ENCODE measurements around the gene COPRS. TPM values are rescaled to one million over a fixed set of nuclear protein-coding genes. Genes with fewer than 3 reads are reported as not detected.

Gene COPRS
- polyA plus RNA-seq, 3 donors = 11.7 to 40.0 (median 38.9) TPM

DNA sequence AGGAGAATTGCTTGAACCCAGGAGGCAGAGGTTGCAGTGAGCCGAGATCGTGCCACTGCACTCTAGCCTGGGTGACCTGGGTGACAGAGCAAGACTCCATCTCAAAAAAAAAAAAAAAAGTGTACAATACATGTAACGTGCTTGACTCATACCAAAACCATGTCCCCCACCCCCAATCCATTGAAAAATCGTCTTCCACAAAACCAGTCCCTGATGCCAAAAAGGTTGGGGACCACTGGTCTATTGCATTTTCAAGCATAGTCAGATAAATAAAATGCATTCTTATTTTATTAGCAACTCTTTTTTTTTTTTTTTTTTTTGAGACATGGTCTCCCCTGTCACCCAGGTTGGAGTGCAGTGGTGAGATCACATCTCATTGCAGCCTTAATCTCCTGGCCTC lies 52.1 kb downstream of the COPRS start:
- H3K36me3 ChIP-seq (replicated peaks in 1 of 2; ENCODE audit: control insufficient read depth in 1 of 2, insufficient read depth in 2 of 2, low read length in 2 of 2) = no peaks in the 10 kb centered on the region
- no peak overlapping the region for H3K9ac ChIP-seq (ENCODE audit: insufficient read depth, low read length, poor library complexity, severe bottlenecking)
- Mint-ChIP-seq H3K4me1 (peaks cover 20% of the 10 kb centered on the region), H3K4me3 (no peak overlapping the region), H3K9me3 (peaks cover 0 to 3% (median 0%) of the 10 kb centered on the region in 7 donors), H3K36me3 (no peaks in the 10 kb centered on the region), H3K27me3 (ENCODE audit: low read depth in 3 of 3) (peaks cover 1 to 3% (median 2%) of the 10 kb centered on the region in 3 donors), H3K27ac (peak overlapping the region in 1 of 7 donors; percentile 72)
- H3K79me2 ChIP-seq (ENCODE audit: insufficient read depth, low read length) = no peaks in the 10 kb centered on the region
- no peak overlapping the region for H3K4me2 ChIP-seq (replicated peaks; ENCODE audit: extremely low read depth, low read length, poor library complexity, severe bottlenecking)
- intact Hi-C loops (cut with micrococcal nuclease) = no loop called here
- TF ChIP-seq, protein P1, sequence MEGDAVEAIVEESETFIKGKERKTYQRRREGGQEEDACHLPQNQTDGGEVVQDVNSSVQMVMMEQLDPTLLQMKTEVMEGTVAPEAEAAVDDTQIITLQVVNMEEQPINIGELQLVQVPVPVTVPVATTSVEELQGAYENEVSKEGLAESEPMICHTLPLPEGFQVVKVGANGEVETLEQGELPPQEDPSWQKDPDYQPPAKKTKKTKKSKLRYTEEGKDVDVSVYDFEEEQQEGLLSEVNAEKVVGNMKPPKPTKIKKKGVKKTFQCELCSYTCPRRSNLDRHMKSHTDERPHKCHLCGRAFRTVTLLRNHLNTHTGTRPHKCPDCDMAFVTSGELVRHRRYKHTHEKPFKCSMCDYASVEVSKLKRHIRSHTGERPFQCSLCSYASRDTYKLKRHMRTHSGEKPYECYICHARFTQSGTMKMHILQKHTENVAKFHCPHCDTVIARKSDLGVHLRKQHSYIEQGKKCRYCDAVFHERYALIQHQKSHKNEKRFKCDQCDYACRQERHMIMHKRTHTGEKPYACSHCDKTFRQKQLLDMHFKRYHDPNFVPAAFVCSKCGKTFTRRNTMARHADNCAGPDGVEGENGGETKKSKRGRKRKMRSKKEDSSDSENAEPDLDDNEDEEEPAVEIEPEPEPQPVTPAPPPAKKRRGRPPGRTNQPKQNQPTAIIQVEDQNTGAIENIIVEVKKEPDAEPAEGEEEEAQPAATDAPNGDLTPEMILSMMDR (IDR thresholded peaks at IDR 0.05) = no peak
- H4K20me1 ChIP-seq (ENCODE audit: insufficient read depth, low read length) = no peaks in the 10 kb centered on the region
- H3K4me3 ChIP-seq (replicated peaks in 1 of 3; ENCODE audit: low read depth in 2 of 3, low read length in 3 of 3) = no peak overlapping the region
- H3K9me3 ChIP-seq (replicated peaks in 1 of 2; ENCODE audit: control insufficient read depth in 1 of 2, insufficient read depth in 1 of 2, low read length in 2 of 2) = no peaks in the 10 kb centered on the region
- H3K27ac ChIP-seq (ENCODE audit: low read depth in 1 of 2, low read length in 2 of 2) = no peak overlapping the region
- no peaks in the 10 kb centered on the region for H3K27me3 ChIP-seq (ENCODE audit: control insufficient read depth in 2 of 2, insufficient read depth in 2 of 2, low read length in 2 of 2)
- DNase-seq = no peak
- WGBS (ENCODE audit: insufficient coverage) = 100% methylated on average over 2 of the region's 4 CpGs
- no peak overlapping the region for H2AFZ ChIP-seq (ENCODE audit: insufficient read depth, low read depth, low read length, poor library complexity, severe bottlenecking)
- peaks cover 14 to 16% of the 10 kb centered on the region in 2 donors for H3K4me1 ChIP-seq (ENCODE audit: control insufficient read depth in 1 of 2, insufficient read depth in 2 of 2, low read length in 2 of 2)

DNA sequence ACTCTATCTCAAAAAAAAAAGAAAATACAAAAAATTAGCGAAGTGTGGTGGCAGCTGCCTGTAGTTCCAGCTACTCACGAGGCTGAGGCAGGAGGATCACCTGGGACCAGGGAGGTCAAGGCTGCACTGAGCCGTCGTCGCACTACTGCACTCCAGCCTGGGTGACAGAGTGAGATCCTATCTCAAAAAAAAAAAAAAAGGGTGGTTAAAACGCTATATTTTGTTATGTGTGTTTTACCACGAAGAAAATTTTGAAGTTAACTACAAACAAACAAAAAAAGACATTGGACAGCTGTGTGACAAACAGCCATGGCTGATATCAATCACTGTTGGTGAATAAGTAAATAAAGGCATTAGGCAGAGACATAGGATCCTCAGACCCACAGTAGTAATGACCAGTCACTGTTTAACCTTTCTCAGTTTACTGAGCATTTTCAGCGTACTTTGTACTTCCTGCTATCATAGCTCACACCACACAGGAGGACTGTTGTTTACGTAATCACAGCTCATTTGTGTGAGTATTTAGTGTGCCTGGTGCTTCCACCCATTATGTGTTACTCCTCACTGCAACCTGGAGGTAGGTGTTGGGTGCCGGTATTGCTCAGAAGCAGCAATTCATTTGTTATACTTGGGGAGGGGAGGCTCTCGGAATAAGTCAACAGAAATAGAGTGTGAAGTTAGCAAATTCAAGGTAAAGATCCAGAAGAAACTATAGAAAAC lies 55.4 kb downstream of the COPRS start:
- no peak overlapping the region for H3K4me2 ChIP-seq (replicated peaks; ENCODE audit: extremely low read depth, low read length, poor library complexity, severe bottlenecking)
- H3K79me2 ChIP-seq (ENCODE audit: insufficient read depth, low read length) = no peaks in the 10 kb centered on the region
- H3K4me1 Mint-ChIP-seq = peaks cover 16% of the 10 kb centered on the region
- WGBS (ENCODE audit: insufficient coverage) = no CpG with 5 or more reads among the region's 11 CpGs
- no peaks in the 10 kb centered on the region for H3K27me3 ChIP-seq (ENCODE audit: control insufficient read depth in 2 of 2, insufficient read depth in 2 of 2, low read length in 2 of 2)
- TF ChIP-seq, protein P1 (IDR thresholded peaks at IDR 0.05) = no peak
- H3K27ac Mint-ChIP-seq = peak overlapping the region in 2 of 7 donors; percentile 41 to 48
- H3K27ac ChIP-seq (ENCODE audit: low read depth in 1 of 2, low read length in 2 of 2) = no peak overlapping the region
- no peaks in the 10 kb centered on the region for H3K36me3 ChIP-seq (replicated peaks in 1 of 2; ENCODE audit: control insufficient read depth in 1 of 2, insufficient read depth in 2 of 2, low read length in 2 of 2)
- no peaks in the 10 kb centered on the region for H4K20me1 ChIP-seq (ENCODE audit: insufficient read depth, low read length)
- intact Hi-C loops (cut with micrococcal nuclease) = no loop called here
- no peak overlapping the region for H3K4me3 ChIP-seq (replicated peaks in 1 of 3; ENCODE audit: low read depth in 2 of 3, low read length in 3 of 3)
- peaks cover 1 to 3% (median 2%) of the 10 kb centered on the region in 3 donors for H3K27me3 Mint-ChIP-seq (ENCODE audit: low read depth in 3 of 3)
- H3K4me3 Mint-ChIP-seq = no peak overlapping the region
- H3K9ac ChIP-seq (ENCODE audit: insufficient read depth, low read length, poor library complexity, severe bottlenecking) = no peak overlapping the region
- H3K36me3 Mint-ChIP-seq = no peaks in the 10 kb centered on the region
- DNase-seq = no peak
- H3K9me3 Mint-ChIP-seq = peaks cover 0 to 3% (median 0%) of the 10 kb centered on the region in 7 donors
- peaks cover 14 to 16% of the 10 kb centered on the region in 2 donors for H3K4me1 ChIP-seq (ENCODE audit: control insufficient read depth in 1 of 2, insufficient read depth in 2 of 2, low read length in 2 of 2)
- H2AFZ ChIP-seq (ENCODE audit: insufficient read depth, low read depth, low read length, poor library complexity, severe bottlenecking) = no peak overlapping the region
- no peaks in the 10 kb centered on the region for H3K9me3 ChIP-seq (replicated peaks in 1 of 2; ENCODE audit: control insufficient read depth in 1 of 2, insufficient read depth in 1 of 2, low read length in 2 of 2)

Measured in CD14-positive monocyte (primary cell).